ENCODE data around the gene TMCC1. TPM values are rescaled to one million over a fixed set of nuclear protein-coding genes. Genes with fewer than 3 reads are reported as not detected.

Gene TMCC1
- total and polyA plus RNA-seq, 2 donors (not counting 1 experiment from before 2014, with no cell fraction given): 8.5 to 32.2 TPM

DNA sequence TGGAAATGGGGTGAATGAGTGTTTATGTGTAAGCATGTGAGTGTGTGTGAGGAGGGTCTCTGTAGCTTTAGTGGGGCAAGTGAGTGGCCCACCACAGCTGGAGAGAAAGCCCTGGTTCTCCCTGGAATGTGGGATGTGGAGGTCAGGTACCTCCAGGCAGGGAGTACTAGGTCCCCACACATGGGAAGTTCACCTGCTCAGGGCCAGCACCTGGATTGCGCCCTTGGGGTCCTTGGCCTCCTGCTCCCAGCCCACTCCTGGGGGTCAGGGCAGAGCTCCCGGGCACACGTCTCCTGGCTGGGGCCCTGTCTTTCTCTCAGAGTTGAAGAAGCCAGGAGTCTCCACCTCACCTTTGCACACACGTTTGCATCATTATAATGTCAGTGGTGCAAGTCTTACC, 40.0 kb upstream of the TMCC1 start:
- ATAC-seq (ENCODE audit: low read depth) (no peak), DNase-seq (no peak)
- Histone ChIP-seq H3K9ac (ENCODE audit: low read length) (no peak overlapping the region), H3K27me3 (replicated peaks in 1 of 4; ENCODE audit: control extremely low read depth in 1 of 4, control insufficient read depth in 3 of 4, insufficient read depth in 4 of 4, low read length in 3 of 4) (peaks cover 0 to 5% (median 0%) of the 10 kb centered on the region in 4 experiments), H3K4me3 (ENCODE audit: control extremely low read depth in 1 of 5, extremely low read depth in 1 of 5, insufficient read depth in 1 of 5, low read depth in 2 of 5, low read length in 4 of 5) (no peak overlapping the region), H3K79me2 (ENCODE audit: control insufficient read depth, insufficient read depth, low read length) (no peaks in the 10 kb centered on the region), H3K27ac (ENCODE audit: low read length in 2 of 2) (no peak overlapping the region), H3K9me3 (ENCODE audit: control extremely low read depth in 1 of 3, control insufficient read depth in 2 of 3, insufficient read depth in 1 of 3, low read length in 2 of 3) (peaks cover 2 to 20% (median 10%) of the 10 kb centered on the region in 3 donors), H2AFZ (ENCODE audit: insufficient read depth, low read depth, low read length, poor library complexity, severe bottlenecking) (no peak overlapping the region), H3K4me2 (replicated peaks; ENCODE audit: low read depth, low read length, poor library complexity, severe bottlenecking) (no peak overlapping the region), H3K36me3 (replicated peaks in 1 of 2; ENCODE audit: control extremely low read depth in 1 of 2, control insufficient read depth in 1 of 2, extremely low read depth in 1 of 2, insufficient read depth in 2 of 2, low read length in 1 of 2) (no peaks in the 10 kb centered on the region), H4K20me1 (ENCODE audit: control insufficient read depth, insufficient read depth, low read length, poor library complexity, severe bottlenecking) (no peaks in the 10 kb centered on the region), H3K4me1 (ENCODE audit: control insufficient read depth in 2 of 2, insufficient read depth in 2 of 2, low read length in 2 of 2) (peaks cover 2 to 4% of the 10 kb centered on the region in 2 donors)
- H3K4me3 Mint-ChIP-seq: no peak overlapping the region
- H3K27ac Mint-ChIP-seq: no peak overlapping the region
- CTCF ChIA-PET: interaction anchor here (0.7 to 3.1 kb wide), 13 partner anchors 9 to 550 kb away, joined by 3 to 23 read pairs (median 4); partner anchors contain the start of gene RHO
- WGBS (ENCODE audit: insufficient coverage): 100% methylated on average over 3 of the region's 4 CpGs
- intact Hi-C loops (cut with micrococcal nuclease): no loop called here
- peaks cover 8% of the 10 kb centered on the region for H3K4me1 Mint-ChIP-seq
- H3K27me3 Mint-ChIP-seq: peaks cover 4% of the 10 kb centered on the region
- peaks cover 8% of the 10 kb centered on the region for H3K9me3 Mint-ChIP-seq (ENCODE audit: insufficient read depth)
- TF ChIP-seq, protein P1, sequence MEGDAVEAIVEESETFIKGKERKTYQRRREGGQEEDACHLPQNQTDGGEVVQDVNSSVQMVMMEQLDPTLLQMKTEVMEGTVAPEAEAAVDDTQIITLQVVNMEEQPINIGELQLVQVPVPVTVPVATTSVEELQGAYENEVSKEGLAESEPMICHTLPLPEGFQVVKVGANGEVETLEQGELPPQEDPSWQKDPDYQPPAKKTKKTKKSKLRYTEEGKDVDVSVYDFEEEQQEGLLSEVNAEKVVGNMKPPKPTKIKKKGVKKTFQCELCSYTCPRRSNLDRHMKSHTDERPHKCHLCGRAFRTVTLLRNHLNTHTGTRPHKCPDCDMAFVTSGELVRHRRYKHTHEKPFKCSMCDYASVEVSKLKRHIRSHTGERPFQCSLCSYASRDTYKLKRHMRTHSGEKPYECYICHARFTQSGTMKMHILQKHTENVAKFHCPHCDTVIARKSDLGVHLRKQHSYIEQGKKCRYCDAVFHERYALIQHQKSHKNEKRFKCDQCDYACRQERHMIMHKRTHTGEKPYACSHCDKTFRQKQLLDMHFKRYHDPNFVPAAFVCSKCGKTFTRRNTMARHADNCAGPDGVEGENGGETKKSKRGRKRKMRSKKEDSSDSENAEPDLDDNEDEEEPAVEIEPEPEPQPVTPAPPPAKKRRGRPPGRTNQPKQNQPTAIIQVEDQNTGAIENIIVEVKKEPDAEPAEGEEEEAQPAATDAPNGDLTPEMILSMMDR (IDR thresholded peaks at IDR 0.05): no peak
- no peak for TF ChIP-seq EZH2 (IDR thresholded peaks at IDR 0.05; ENCODE audit: borderline replicate concordance, insufficient read depth, low read depth, low read length, poor library complexity, severe bottlenecking)
- POLR2A ChIA-PET: no interaction called here

DNA sequence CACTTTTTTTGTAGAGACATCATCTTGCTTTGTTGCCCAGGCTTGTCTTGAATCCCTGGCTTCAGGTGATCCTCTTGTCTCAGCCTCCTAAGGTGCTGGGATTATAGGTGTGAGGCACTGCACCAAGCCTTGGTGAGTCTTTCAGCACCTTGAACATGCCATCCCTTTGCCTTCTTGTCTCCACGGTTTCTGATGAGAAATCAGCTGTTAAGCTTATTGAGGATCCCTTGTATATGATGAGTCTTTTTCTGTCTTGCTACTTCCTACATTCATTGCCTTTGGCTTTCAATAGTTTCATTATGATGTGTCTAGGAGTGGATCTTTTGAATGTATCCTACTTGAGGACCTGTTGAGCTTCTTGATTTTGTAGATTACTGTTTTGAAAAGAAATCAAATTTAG, 35.9 kb upstream of the TMCC1 start:
- ChIA-PET CTCF (interaction anchor here (3.1 kb wide), 1 partner anchor 11 kb away, joined by 7 read pairs; no protein-coding TSS in a partner anchor), POLR2A (no interaction called here)
- H3K4me3 Mint-ChIP-seq: no peak overlapping the region
- H3K27ac Mint-ChIP-seq: no peak overlapping the region
- H3K9me3 Mint-ChIP-seq (ENCODE audit: insufficient read depth): peaks cover 10% of the 10 kb centered on the region
- Histone ChIP-seq H3K9ac (ENCODE audit: low read length) (no peak overlapping the region), H3K4me1 (ENCODE audit: control insufficient read depth in 2 of 2, insufficient read depth in 2 of 2, low read length in 2 of 2) (peaks cover 1 to 3% of the 10 kb centered on the region in 2 donors), H3K4me2 (replicated peaks; ENCODE audit: low read depth, low read length, poor library complexity, severe bottlenecking) (no peak overlapping the region), H3K27me3 (replicated peaks in 1 of 4; ENCODE audit: control extremely low read depth in 1 of 4, control insufficient read depth in 3 of 4, insufficient read depth in 4 of 4, low read length in 3 of 4) (peaks cover 0 to 4% (median 0%) of the 10 kb centered on the region in 4 experiments), H3K36me3 (replicated peaks in 1 of 2; ENCODE audit: control extremely low read depth in 1 of 2, control insufficient read depth in 1 of 2, extremely low read depth in 1 of 2, insufficient read depth in 2 of 2, low read length in 1 of 2) (no peaks in the 10 kb centered on the region), H3K9me3 (ENCODE audit: control extremely low read depth in 1 of 3, control insufficient read depth in 2 of 3, insufficient read depth in 1 of 3, low read length in 2 of 3) (peaks cover 2 to 41% (median 10%) of the 10 kb centered on the region in 3 donors), H3K27ac (ENCODE audit: low read length in 2 of 2) (no peak overlapping the region), H2AFZ (ENCODE audit: insufficient read depth, low read depth, low read length, poor library complexity, severe bottlenecking) (no peak overlapping the region), H3K79me2 (ENCODE audit: control insufficient read depth, insufficient read depth, low read length) (no peaks in the 10 kb centered on the region), H4K20me1 (ENCODE audit: control insufficient read depth, insufficient read depth, low read length, poor library complexity, severe bottlenecking) (no peaks in the 10 kb centered on the region), H3K4me3 (ENCODE audit: control extremely low read depth in 1 of 5, extremely low read depth in 1 of 5, insufficient read depth in 1 of 5, low read depth in 2 of 5, low read length in 4 of 5) (no peak overlapping the region)
- no peaks in the 10 kb centered on the region for H3K4me1 Mint-ChIP-seq
- TF ChIP-seq, protein P1 (IDR thresholded peaks at IDR 0.05): no peak
- TF ChIP-seq EZH2 (IDR thresholded peaks at IDR 0.05; ENCODE audit: borderline replicate concordance, insufficient read depth, low read depth, low read length, poor library complexity, severe bottlenecking): no peak
- DNase-seq (no peak), ATAC-seq (ENCODE audit: low read depth) (no peak)
- intact Hi-C loops (cut with micrococcal nuclease): no loop called here
- WGBS (ENCODE audit: insufficient coverage): no CpG with 5 or more reads among the region's 1 CpG
- peaks cover 6% of the 10 kb centered on the region for H3K27me3 Mint-ChIP-seq

Data from B cell (primary cell).